HL-60 (cell line): ENCODE results near the gene MDM4.
"Not testable (repeated sequence)": the region's sequence is repeated elsewhere in the genome, so short reads cannot be mapped to it uniquely, and the experiment has no call there.

Source experiments
- DNase-seq, 2 experiments: peaks; one replicate each; pipeline ENCODE4 v3.0.0-alpha.2; 2010 to 2020; ENCODE audit warnings: low read depth in 1 of 2, low spot score in 1 of 2
- H3K27ac ChIP-seq: fragments of 250-450 bp; sonication (Bioruptor Pico); replicated peaks from 2 replicates; pipeline ENCODE4 v1.5.1; 2020; ENCODE audit warnings: mild to moderate bottlenecking, moderate library complexity
- H3K27me3 ChIP-seq: fragments of 250-450 bp; sonication (Bioruptor Pico); 2 replicates; pipeline ENCODE4 v1.5.1; 2021; ENCODE audit warnings: mild to moderate bottlenecking, moderate library complexity; ENCODE audit not compliant: insufficient read depth, poor library complexity, severe bottlenecking
- H3K4me3 ChIP-seq: replicated peaks from 2 replicates; pipeline ENCODE4 v1.5.1; 2011; ENCODE audit warnings: mild to moderate bottlenecking, control low read depth, low read length; ENCODE audit not compliant: insufficient read depth
- GABPA ChIP-seq: IDR thresholded peaks from 2 replicates; pipeline ENCODE4 v1.6.1; 2012; ENCODE audit warnings: low read depth
- POLR2AphosphoS5 ChIP-seq: IDR thresholded peaks from 2 replicates; pipeline ENCODE4 v1.6.1; 2012; ENCODE audit warnings: low read depth
- SPI1 ChIP-seq: IDR thresholded peaks from 2 replicates; pipeline ENCODE4 v1.6.1; 2012; ENCODE audit warnings: low read depth, mild to moderate bottlenecking, borderline replicate concordance
- TF ChIP-seq, protein P1 (sequence below): IDR thresholded peaks from one replicate; pipeline ENCODE4 v1.5.1; 2011; ENCODE audit warnings: low read length, control low read depth, inconsistent platforms; ENCODE audit not compliant: insufficient read depth
- TF ChIP-seq, protein P2 (sequence below): IDR thresholded peaks from 2 replicates; pipeline ENCODE4 v1.6.1; 2012; ENCODE audit warnings: low read depth; ENCODE audit not compliant: insufficient replicate concordance

MDM4 gene

DNA sequence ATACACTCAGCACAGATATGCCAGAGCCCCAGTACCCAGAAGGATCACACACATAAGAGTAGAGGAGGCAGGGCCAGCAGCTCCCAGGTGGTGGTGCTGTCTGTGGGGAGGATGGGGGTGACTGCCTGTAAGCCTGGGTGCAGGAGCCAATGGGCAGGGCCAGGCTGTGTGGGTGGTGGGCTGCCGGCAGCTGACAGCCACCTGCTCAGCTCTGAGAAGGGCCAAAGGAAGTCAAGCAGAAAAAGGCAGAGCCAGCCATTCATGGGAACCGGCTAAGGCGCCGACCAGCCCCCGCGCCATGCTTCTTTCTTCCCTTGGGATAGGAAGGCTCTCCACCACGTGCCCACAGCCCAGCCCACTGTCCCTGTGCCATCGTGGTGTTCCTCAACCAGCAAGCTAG, 35.7 kb upstream of the MDM4 start:
- H3K4me3 ChIP-seq: no peak overlapping the region
- TF ChIP-seq, protein P1, sequence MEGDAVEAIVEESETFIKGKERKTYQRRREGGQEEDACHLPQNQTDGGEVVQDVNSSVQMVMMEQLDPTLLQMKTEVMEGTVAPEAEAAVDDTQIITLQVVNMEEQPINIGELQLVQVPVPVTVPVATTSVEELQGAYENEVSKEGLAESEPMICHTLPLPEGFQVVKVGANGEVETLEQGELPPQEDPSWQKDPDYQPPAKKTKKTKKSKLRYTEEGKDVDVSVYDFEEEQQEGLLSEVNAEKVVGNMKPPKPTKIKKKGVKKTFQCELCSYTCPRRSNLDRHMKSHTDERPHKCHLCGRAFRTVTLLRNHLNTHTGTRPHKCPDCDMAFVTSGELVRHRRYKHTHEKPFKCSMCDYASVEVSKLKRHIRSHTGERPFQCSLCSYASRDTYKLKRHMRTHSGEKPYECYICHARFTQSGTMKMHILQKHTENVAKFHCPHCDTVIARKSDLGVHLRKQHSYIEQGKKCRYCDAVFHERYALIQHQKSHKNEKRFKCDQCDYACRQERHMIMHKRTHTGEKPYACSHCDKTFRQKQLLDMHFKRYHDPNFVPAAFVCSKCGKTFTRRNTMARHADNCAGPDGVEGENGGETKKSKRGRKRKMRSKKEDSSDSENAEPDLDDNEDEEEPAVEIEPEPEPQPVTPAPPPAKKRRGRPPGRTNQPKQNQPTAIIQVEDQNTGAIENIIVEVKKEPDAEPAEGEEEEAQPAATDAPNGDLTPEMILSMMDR: no peak
- TF ChIP-seq POLR2AphosphoS5 (no peak), SPI1 (no peak), GABPA (no peak)
- TF ChIP-seq, protein P2, sequence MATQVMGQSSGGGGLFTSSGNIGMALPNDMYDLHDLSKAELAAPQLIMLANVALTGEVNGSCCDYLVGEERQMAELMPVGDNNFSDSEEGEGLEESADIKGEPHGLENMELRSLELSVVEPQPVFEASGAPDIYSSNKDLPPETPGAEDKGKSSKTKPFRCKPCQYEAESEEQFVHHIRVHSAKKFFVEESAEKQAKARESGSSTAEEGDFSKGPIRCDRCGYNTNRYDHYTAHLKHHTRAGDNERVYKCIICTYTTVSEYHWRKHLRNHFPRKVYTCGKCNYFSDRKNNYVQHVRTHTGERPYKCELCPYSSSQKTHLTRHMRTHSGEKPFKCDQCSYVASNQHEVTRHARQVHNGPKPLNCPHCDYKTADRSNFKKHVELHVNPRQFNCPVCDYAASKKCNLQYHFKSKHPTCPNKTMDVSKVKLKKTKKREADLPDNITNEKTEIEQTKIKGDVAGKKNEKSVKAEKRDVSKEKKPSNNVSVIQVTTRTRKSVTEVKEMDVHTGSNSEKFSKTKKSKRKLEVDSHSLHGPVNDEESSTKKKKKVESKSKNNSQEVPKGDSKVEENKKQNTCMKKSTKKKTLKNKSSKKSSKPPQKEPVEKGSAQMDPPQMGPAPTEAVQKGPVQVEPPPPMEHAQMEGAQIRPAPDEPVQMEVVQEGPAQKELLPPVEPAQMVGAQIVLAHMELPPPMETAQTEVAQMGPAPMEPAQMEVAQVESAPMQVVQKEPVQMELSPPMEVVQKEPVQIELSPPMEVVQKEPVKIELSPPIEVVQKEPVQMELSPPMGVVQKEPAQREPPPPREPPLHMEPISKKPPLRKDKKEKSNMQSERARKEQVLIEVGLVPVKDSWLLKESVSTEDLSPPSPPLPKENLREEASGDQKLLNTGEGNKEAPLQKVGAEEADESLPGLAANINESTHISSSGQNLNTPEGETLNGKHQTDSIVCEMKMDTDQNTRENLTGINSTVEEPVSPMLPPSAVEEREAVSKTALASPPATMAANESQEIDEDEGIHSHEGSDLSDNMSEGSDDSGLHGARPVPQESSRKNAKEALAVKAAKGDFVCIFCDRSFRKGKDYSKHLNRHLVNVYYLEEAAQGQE: no peak
- no peak overlapping the region for H3K27ac ChIP-seq
- no peak for DNase-seq
- H3K27me3 ChIP-seq: no peaks in the 10 kb centered on the region

GRCh38 chr1:204483791-204484190, 32.4 kb upstream of the MDM4 start:
- Histone ChIP-seq H3K27me3 (no peaks in the 10 kb centered on the region), H3K27ac (no peak overlapping the region), H3K4me3 (no peak overlapping the region)
- DNase-seq: no peak
- TF ChIP-seq, protein P1: no peak
- TF ChIP-seq, protein P2: no peak
- no peak for TF ChIP-seq SPI1
- TF ChIP-seq GABPA: no peak
- no peak for TF ChIP-seq POLR2AphosphoS5

DNA sequence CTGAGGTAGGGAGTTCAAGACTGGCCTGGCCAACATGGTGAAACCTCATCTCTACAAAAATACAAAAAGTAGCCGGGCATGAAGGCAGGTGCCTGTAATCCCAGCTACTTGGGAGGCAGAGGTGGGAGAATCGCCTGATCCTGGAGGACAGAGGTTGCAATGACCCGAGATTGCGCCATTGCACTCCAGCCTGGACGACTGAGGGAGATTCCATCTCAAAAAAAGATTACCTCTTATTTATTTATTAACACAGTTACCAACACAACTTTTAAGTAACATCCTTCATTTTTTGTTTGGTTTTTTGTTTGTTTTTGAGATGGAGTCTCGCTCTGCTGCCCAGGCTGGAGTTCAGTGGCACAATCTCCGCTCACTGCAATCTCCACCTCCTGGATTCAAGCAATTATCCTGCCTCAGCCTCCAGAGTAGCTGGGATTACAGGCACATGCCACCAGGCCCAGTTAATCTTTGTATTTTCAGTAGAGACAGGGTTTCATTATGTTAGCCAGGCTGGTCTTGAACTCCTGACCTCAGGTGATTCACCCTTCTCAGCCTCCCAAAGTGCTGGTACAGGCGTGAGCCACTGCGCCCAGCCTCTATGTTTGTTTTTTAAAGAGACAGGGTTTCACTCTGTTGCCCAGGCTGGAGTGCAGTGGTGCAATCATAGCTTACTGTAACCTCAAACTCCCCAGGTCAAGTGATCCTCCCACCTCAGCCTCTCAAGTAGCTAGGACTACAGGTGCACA, 29.5 kb upstream of the MDM4 start:
- H3K27me3 ChIP-seq, H3K27ac ChIP-seq, H3K4me3 ChIP-seq, DNase-seq: not testable (repeated sequence)

DNA sequence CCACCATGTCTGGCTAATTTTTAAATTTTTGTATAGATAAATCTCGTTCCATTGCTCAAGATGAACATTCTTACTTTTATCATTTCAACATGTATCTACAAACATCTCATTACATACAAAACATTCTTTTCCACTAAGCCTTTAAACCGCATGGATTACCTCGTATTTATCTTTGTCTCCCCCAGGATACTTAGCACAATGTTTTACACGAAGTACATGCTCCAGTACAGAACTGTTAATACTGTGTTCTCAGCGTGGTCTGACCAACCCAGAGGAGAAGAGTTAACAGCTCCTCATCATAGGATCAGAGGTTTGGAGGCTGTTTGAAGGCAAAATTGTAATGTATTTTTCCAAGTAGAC, 29.0 kb upstream of the MDM4 start:
- Histone ChIP-seq H3K27me3 (no peaks in the 10 kb centered on the region), H3K27ac (no peak overlapping the region), H3K4me3 (no peak overlapping the region)
- DNase-seq: no peak
- TF ChIP-seq POLR2AphosphoS5: no peak
- TF ChIP-seq, protein P2: no peak
- TF ChIP-seq, protein P1: no peak
- TF ChIP-seq SPI1: no peak
- TF ChIP-seq GABPA: no peak
